Activated T-cell treated with anti-CD3 and anti-CD28 coated beads, Interleukin-2, amount 50 U/mL, for 72 hours (primary cell): ENCODE data around the gene SCARF2. TPM values are rescaled to one million over a fixed set of nuclear protein-coding genes. Genes with fewer than 3 reads are reported as not detected.
"Not testable (repeated sequence)": the region's sequence is repeated elsewhere in the genome, so short reads cannot be mapped to it uniquely, and the experiment has no call there.

ENCODE experiments used
- ATAC-seq, 2 donors: fragments of 150-1000 bp; cut with Tn5 transposase; replicated peaks in 1 of 2; 2 replicates each; pipeline ENCODE4 v1.10.0; 2021; ENCODE audit warnings: moderate library complexity in 2 of 2, mild to moderate bottlenecking in 1 of 2
- DNase-seq, 2 donors: peaks; one replicate each; pipeline ENCODE4 v3.0.0; 2021 to 2022; ENCODE audit warnings: mixed read lengths in 1 of 2
- H3K27ac Mint-ChIP-seq: one replicate; pipeline ENCODE4 v1.8.0; 2022; ENCODE audit warnings: mild to moderate bottlenecking, moderate library complexity, mixed read lengths
- H3K27me3 Mint-ChIP-seq: one replicate; pipeline ENCODE4 v1.8.0; 2022; ENCODE audit warnings: low read depth, mixed read lengths
- H3K36me3 Mint-ChIP-seq, 2 donors: one replicate each; pipeline ENCODE4 v1.8.0; 2022; ENCODE audit warnings: mixed read lengths in 2 of 2, mild to moderate bottlenecking in 1 of 2; ENCODE audit not compliant: insufficient read depth in 2 of 2
- H3K4me1 Mint-ChIP-seq: one replicate; pipeline ENCODE4 v1.8.0; 2022; ENCODE audit warnings: low read depth, mixed read lengths
- H3K4me3 Mint-ChIP-seq, 2 donors: one replicate each; pipeline ENCODE4 v1.8.0; 2022; ENCODE audit warnings: mild to moderate bottlenecking in 2 of 2, mixed read lengths in 2 of 2, moderate library complexity in 2 of 2
- H3K9me3 Mint-ChIP-seq, 2 donors: one replicate each; pipeline ENCODE4 v1.8.0; 2022; ENCODE audit warnings: mixed read lengths in 2 of 2
- total RNA-seq, 2 donors: library from RNA; stranded (reverse); gene quantifications; one replicate each; pipeline ENCODE4 v1.2.3, GENCODE V29; 2022

SCARF2 gene
- total RNA-seq, 2 donors from 2014 or later: 1.0 to 1.4 TPM

- Mint-ChIP-seq H3K27me3 (peaks cover 36% of the 10 kb centered on the region), H3K4me3 (peak overlapping the region in 1 of 2 donors; percentile 51), H3K36me3 (no peaks in the 10 kb centered on the region), H3K4me1 (peaks cover 5% of the 10 kb centered on the region), H3K27ac (no peak overlapping the region), H3K9me3 (no peaks in the 10 kb centered on the region)
- no peak for DNase-seq
- no peak for ATAC-seq
Observed at GRCh38 chr22:20424932-20425565, 12.6 kb downstream of the SCARF2 start.

GRCh38 chr22:20424568-20424931 lies 13.1 kb downstream of the SCARF2 start:
- Mint-ChIP-seq H3K4me1 (peaks cover 5% of the 10 kb centered on the region), H3K4me3 (peak overlapping the region in 1 of 2 donors; percentile 51), H3K9me3 (no peaks in the 10 kb centered on the region), H3K36me3 (no peaks in the 10 kb centered on the region), H3K27ac (no peak overlapping the region), H3K27me3 (peaks cover 36% of the 10 kb centered on the region)
- no peak for ATAC-seq
- DNase-seq: no peak

GRCh38 chr22:20423906-20424551 lies 13.6 kb downstream of the SCARF2 start:
- peaks cover 3% of the 10 kb centered on the region for H3K4me1 Mint-ChIP-seq
- no peak overlapping the region for H3K27ac Mint-ChIP-seq
- H3K36me3 Mint-ChIP-seq: no peaks in the 10 kb centered on the region
- H3K4me3 Mint-ChIP-seq: peak overlapping the region in 1 of 2 donors; percentile 21
- ATAC-seq (no peak), DNase-seq (no peak)
- H3K27me3 Mint-ChIP-seq: peaks cover 34% of the 10 kb centered on the region
- H3K9me3 Mint-ChIP-seq: no peaks in the 10 kb centered on the region

GRCh38 chr22:20423008-20423905 lies 14.4 kb downstream of the SCARF2 start:
- Mint-ChIP-seq H3K4me1 (no peaks in the 10 kb centered on the region), H3K27me3 (peaks cover 26% of the 10 kb centered on the region), H3K36me3 (no peaks in the 10 kb centered on the region), H3K27ac (no peak overlapping the region), H3K4me3 (peak overlapping the region in 1 of 2 donors; percentile 18), H3K9me3 (no peaks in the 10 kb centered on the region)
- ATAC-seq (no peak), DNase-seq (no peak)

- peak; percentile 21 to 49 for ATAC-seq
- no peak overlapping the region for H3K4me3 Mint-ChIP-seq
- no peak for DNase-seq
- H3K4me1 Mint-ChIP-seq: no peaks in the 10 kb centered on the region
- H3K27me3 Mint-ChIP-seq: peaks cover 19% of the 10 kb centered on the region
- no peaks in the 10 kb centered on the region for H3K36me3 Mint-ChIP-seq
- no peak overlapping the region for H3K27ac Mint-ChIP-seq
- no peaks in the 10 kb centered on the region for H3K9me3 Mint-ChIP-seq
Observed at GRCh38 chr22:20422271-20423007, 15.2 kb downstream of the SCARF2 start.

GRCh38 chr22:20421507-20421874 lies 16.1 kb downstream of the SCARF2 start:
- Mint-ChIP-seq H3K4me1 (no peaks in the 10 kb centered on the region), H3K36me3 (no peaks in the 10 kb centered on the region), H3K9me3 (no peaks in the 10 kb centered on the region), H3K27ac (no peak overlapping the region), H3K27me3 (peaks cover 10% of the 10 kb centered on the region), H3K4me3 (no peak overlapping the region)
- ATAC-seq (no peak), DNase-seq (no peak)

- DNase-seq: no peak
- ATAC-seq: no peak
- H3K36me3 Mint-ChIP-seq: no peaks in the 10 kb centered on the region
- H3K9me3 Mint-ChIP-seq: no peaks in the 10 kb centered on the region
- H3K27me3 Mint-ChIP-seq: peaks cover 6% of the 10 kb centered on the region
- H3K4me3 Mint-ChIP-seq: no peak overlapping the region
- H3K4me1 Mint-ChIP-seq: no peaks in the 10 kb centered on the region
- H3K27ac Mint-ChIP-seq: no peak overlapping the region
Observed at GRCh38 chr22:20420157-20420842, 17.3 kb downstream of the SCARF2 start.

- H3K27ac Mint-ChIP-seq: no peak overlapping the region
- no peak overlapping the region for H3K4me3 Mint-ChIP-seq
- ATAC-seq (no peak), DNase-seq (no peak)
- H3K4me1 Mint-ChIP-seq: no peaks in the 10 kb centered on the region
- no peaks in the 10 kb centered on the region for H3K36me3 Mint-ChIP-seq
- H3K27me3 Mint-ChIP-seq: peaks cover 6% of the 10 kb centered on the region
- no peaks in the 10 kb centered on the region for H3K9me3 Mint-ChIP-seq
Observed at GRCh38 chr22:20419664-20419951, 18.0 kb downstream of the SCARF2 start.

- Mint-ChIP-seq H3K36me3 (no peaks in the 10 kb centered on the region), H3K4me3 (peak overlapping the region; percentile 50 to 70), H3K27me3 (peaks cover 1% of the 10 kb centered on the region), H3K4me1 (no peaks in the 10 kb centered on the region), H3K27ac (no peak overlapping the region), H3K9me3 (no peaks in the 10 kb centered on the region)
- DNase-seq (peak; percentile 73 to 79), ATAC-seq (peak; percentile 75 to 83)
Observed at GRCh38 chr22:20418211-20418788, 19.3 kb downstream of the SCARF2 start.

- not testable (repeated sequence) for H3K27me3 Mint-ChIP-seq, H3K4me1 Mint-ChIP-seq, DNase-seq, H3K36me3 Mint-ChIP-seq, H3K27ac Mint-ChIP-seq, H3K4me3 Mint-ChIP-seq, ATAC-seq, H3K9me3 Mint-ChIP-seq
Observed at GRCh38 chr22:20415699-20416098, 21.9 kb downstream of the SCARF2 start.

GRCh38 chr22:20415241-20415640 lies 22.4 kb downstream of the SCARF2 start:
- not testable (repeated sequence) for ATAC-seq, H3K4me1 Mint-ChIP-seq, H3K4me3 Mint-ChIP-seq, H3K27me3 Mint-ChIP-seq, H3K9me3 Mint-ChIP-seq, H3K27ac Mint-ChIP-seq, DNase-seq, H3K36me3 Mint-ChIP-seq

GRCh38 chr22:20414450-20414849 lies 23.2 kb downstream of the SCARF2 start:
- no peak for ATAC-seq
- Mint-ChIP-seq H3K9me3 (no peaks in the 10 kb centered on the region), H3K36me3 (no peaks in the 10 kb centered on the region), H3K27ac (no peak overlapping the region), H3K27me3 (no peaks in the 10 kb centered on the region), H3K4me3 (no peak overlapping the region), H3K4me1 (no peaks in the 10 kb centered on the region)
- DNase-seq: no peak
